Progenitor cell of endocrine pancreas (in vitro differentiated cells): ENCODE data around the gene CXorf38. TPM values are rescaled to one million over a fixed set of nuclear protein-coding genes. Genes with fewer than 3 reads are reported as not detected.
"Not testable (repeated sequence)": the region's sequence is repeated elsewhere in the genome, so short reads cannot be mapped to it uniquely, and the experiment has no call there.

Experiments
- DNase-seq: peaks from one replicate; pipeline ENCODE4 v3.0.0; 2021; ENCODE audit warnings: low spot score; ENCODE audit not compliant: unreplicated experiment
- H3K27ac Mint-ChIP-seq: 2 replicates; pipeline ENCODE4 v1.8.0; 2021; ENCODE audit warnings: mild to moderate bottlenecking, moderate library complexity, mixed read lengths
- H3K27me3 Mint-ChIP-seq: 2 replicates; pipeline ENCODE4 v1.8.0; 2021; ENCODE audit warnings: mixed read lengths
- H3K36me3 Mint-ChIP-seq: 2 replicates; pipeline ENCODE4 v1.8.0; 2022; ENCODE audit warnings: mixed read lengths; ENCODE audit not compliant: insufficient read depth
- H3K4me1 Mint-ChIP-seq: 2 replicates; pipeline ENCODE4 v1.8.0; 2021; ENCODE audit warnings: low read depth, mixed read lengths
- H3K4me3 Mint-ChIP-seq: 2 replicates; pipeline ENCODE4 v1.8.0; 2021; ENCODE audit warnings: low read depth, mild to moderate bottlenecking, moderate library complexity, mixed read lengths
- H3K9me3 Mint-ChIP-seq: 2 replicates; pipeline ENCODE4 v1.8.0; 2021; ENCODE audit warnings: low read depth, mixed read lengths
- total RNA-seq: library from RNA; stranded (reverse); gene quantifications from 2 replicates; pipeline ENCODE4 v1.2.1, GENCODE V29; 2021
- TF ChIP-seq, protein P1 (sequence below): fragments of 200-600 bp; sonication (generic); IDR thresholded peaks from one replicate; pipeline ENCODE4 v1.5.0; 2021; ENCODE audit warnings: antibody characterized with exemption, mild to moderate bottlenecking; ENCODE audit not compliant: unreplicated experiment

CXorf38 gene
- total RNA-seq, 1 donor from 2014 or later, result 7.9 TPM

DNA sequence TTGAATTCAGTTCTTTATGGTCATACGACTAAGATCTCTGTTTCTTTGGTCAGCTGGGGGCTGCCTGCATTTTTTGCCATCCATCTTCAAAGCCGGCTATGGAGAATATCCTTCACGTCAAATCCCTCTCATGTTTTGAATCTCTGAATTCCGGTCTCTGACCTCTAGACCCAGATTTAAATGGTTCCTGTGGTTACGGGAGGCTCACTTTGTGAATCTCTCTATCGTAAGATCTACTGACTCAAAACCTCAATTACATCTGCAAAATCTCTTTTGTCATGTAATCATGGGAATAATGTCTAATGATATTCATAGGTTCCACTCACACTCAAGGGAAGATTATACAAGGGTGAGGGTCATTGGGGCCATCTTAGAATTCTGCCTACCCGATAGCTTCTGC, 29.8 kb downstream of the CXorf38 start:
- no peak overlapping the region for H3K4me3 Mint-ChIP-seq

DNA sequence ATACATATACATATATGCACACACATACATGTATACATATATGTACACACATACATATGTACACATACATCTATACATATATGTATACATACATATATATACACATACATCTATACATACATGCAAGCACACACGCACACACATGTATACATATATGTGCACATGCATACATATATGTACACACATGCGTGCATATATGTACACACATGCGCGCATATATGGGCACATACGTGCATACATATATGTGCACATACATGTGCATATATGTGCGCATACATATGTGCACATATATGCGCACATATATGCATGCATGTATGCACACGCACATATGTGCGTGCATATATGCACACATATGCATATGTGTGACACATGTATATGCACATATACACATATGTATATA, 31.4 kb downstream of the CXorf38 start:
- TF ChIP-seq, protein P1, sequence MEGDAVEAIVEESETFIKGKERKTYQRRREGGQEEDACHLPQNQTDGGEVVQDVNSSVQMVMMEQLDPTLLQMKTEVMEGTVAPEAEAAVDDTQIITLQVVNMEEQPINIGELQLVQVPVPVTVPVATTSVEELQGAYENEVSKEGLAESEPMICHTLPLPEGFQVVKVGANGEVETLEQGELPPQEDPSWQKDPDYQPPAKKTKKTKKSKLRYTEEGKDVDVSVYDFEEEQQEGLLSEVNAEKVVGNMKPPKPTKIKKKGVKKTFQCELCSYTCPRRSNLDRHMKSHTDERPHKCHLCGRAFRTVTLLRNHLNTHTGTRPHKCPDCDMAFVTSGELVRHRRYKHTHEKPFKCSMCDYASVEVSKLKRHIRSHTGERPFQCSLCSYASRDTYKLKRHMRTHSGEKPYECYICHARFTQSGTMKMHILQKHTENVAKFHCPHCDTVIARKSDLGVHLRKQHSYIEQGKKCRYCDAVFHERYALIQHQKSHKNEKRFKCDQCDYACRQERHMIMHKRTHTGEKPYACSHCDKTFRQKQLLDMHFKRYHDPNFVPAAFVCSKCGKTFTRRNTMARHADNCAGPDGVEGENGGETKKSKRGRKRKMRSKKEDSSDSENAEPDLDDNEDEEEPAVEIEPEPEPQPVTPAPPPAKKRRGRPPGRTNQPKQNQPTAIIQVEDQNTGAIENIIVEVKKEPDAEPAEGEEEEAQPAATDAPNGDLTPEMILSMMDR, result no peak
- no peak overlapping the region for H3K4me3 Mint-ChIP-seq
- no peak overlapping the region for H3K27ac Mint-ChIP-seq
- H3K27me3 Mint-ChIP-seq, result no peaks in the 10 kb centered on the region
- H3K36me3 Mint-ChIP-seq, result no peaks in the 10 kb centered on the region
- no peaks in the 10 kb centered on the region for H3K4me1 Mint-ChIP-seq
- H3K9me3 Mint-ChIP-seq, result peaks cover 8% of the 10 kb centered on the region
- DNase-seq, result no peak

More for the DNA sequence above, 29.8 kb downstream of the CXorf38 start:
- TF ChIP-seq, protein P1, result no peak
- H3K27ac Mint-ChIP-seq, result no peak overlapping the region
- H3K27me3 Mint-ChIP-seq, result no peaks in the 10 kb centered on the region
- H3K36me3 Mint-ChIP-seq, result no peaks in the 10 kb centered on the region
- H3K9me3 Mint-ChIP-seq, result peaks cover 11% of the 10 kb centered on the region
- no peaks in the 10 kb centered on the region for H3K4me1 Mint-ChIP-seq
- DNase-seq, result no peak

DNA sequence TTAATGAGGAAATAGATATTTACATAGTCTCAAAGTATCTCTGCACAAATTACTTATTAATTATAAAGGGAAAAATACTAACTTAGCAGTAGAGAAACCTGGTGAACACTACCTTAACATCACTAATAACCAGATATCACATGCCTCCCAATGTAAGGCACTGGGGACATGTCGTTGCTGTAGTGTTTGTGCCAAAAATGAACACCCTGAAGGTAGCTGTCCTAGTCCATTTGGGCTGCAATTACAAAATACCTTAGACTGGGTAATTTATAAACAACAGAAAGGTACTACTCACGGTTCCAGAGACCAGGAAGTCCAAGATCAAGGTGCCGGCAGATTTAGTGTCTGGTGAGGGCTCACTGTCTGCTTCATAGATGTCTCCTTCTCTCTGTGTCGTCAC, 34.9 kb downstream of the CXorf38 start:
- Mint-ChIP-seq H3K9me3 (peaks cover 6% of the 10 kb centered on the region), H3K4me1 (no peaks in the 10 kb centered on the region), H3K27me3 (no peaks in the 10 kb centered on the region), H3K36me3 (no peaks in the 10 kb centered on the region), H3K4me3 (no peak overlapping the region), H3K27ac (no peak overlapping the region)
- TF ChIP-seq, protein P1, result no peak
- no peak for DNase-seq

DNA sequence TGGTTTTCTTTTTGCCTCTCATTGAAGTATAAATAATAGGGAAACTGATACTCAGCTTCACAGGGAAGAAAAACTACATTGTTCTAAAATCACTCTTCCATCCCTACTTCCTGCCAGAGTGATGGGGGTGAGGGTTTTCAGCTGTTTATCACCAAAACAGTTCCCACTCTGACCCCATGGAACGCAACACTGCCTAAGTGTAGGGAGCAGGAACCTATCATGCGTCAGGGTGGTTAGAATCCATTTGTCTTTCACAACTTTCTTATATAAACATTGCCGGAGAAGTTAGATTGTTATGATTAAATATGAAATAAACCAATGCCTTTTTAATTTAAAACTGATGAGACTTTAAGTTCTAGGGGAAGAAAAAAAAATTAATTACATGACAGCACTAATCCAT, 40.0 kb downstream of the CXorf38 start:
- Mint-ChIP-seq H3K9me3 (peaks cover 3% of the 10 kb centered on the region), H3K36me3 (no peaks in the 10 kb centered on the region), H3K4me1 (no peaks in the 10 kb centered on the region), H3K27me3 (no peaks in the 10 kb centered on the region), H3K27ac (no peak overlapping the region), H3K4me3 (no peak overlapping the region)
- TF ChIP-seq, protein P1, result no peak
- no peak for DNase-seq

DNA sequence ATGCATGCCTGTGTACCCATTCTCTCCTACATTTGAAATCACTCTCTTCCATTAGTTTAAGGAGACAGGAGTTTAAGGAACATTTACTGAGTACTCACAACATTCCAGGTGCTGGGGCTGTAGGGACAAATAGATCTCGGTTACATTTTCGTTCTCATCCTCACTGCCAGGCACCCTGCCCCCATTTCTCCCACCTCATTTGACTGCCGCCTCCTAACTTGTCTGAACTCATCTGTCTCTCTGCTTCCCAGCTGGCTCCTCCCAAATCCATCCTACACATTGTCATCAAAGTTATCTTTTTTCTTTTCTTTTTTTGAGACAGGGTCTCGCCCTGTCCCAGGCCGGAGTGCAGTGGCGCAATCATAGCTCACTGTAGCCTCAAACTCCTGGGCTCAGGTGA, 43.9 kb downstream of the CXorf38 start:
- Mint-ChIP-seq H3K36me3 (peaks cover 14% of the 10 kb centered on the region), H3K9me3 (peaks cover 4% of the 10 kb centered on the region), H3K27me3 (no peaks in the 10 kb centered on the region), H3K4me3 (no peak overlapping the region), H3K27ac (no peak overlapping the region), H3K4me1 (no peaks in the 10 kb centered on the region)
- TF ChIP-seq, protein P1, result no peak
- no peak for DNase-seq

DNA sequence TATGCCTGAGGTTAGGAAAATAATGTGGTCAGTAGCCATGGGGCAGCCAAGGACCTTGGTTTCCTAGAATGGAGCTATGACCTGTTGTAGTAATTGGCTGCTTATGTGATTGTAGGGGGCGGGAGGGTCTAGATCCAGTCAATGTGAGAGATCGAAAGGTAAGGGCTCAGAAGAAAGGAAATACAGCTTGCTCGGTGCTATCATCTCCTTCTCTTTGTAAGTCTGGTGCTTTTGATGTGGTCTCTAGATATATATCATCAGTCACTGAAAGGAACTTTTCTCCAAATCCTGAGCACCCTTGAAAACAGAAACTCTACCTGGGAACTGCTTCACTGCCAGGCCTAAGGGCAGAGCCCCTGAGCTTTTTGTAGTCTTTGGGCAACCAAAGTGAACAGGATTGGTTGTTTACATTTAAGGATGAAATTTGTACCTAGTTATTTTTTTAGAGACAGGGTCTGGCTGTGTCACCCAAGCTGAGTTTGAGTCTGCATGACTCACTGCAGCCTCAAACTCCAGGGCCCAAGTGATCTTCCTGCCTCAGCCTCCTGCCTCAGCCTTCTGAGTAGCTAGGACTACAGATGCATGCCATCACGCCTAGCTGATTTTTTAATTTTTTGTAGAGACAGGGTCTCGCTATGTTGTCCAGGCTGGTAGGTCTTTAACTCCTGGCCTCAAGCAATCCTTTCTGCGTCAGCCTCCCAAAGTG, 57.6 kb downstream of the CXorf38 start:
- H3K4me1 Mint-ChIP-seq, DNase-seq, H3K4me3 Mint-ChIP-seq, H3K27ac Mint-ChIP-seq, H3K27me3 Mint-ChIP-seq: not testable (repeated sequence)
- H3K9me3 Mint-ChIP-seq, result peaks cover 10% of the 10 kb centered on the region
- peaks cover 11% of the 10 kb centered on the region for H3K36me3 Mint-ChIP-seq

DNA sequence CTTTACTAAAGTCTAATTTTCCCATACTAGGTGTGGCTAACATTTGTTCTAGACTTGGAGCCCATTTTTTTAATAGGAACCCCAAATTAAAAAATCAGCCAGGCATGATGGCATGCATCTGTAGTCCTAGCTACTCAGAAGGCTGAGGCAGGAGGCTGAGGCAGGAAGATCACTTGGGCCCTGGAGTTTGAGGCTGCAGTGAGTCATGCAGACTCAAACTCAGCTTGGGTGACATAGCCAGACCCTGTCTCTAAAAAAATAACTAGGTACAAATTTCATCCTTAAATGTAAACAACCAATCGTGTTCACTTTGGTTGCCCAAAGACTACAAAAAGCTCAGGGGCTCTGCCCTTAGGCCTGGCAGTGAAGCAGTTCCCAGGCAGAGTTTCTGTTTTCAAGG, 59.7 kb downstream of the CXorf38 start:
- H3K4me3 Mint-ChIP-seq, DNase-seq, H3K27me3 Mint-ChIP-seq, H3K36me3 Mint-ChIP-seq, H3K27ac Mint-ChIP-seq, H3K4me1 Mint-ChIP-seq: not testable (repeated sequence)
- peaks cover 13% of the 10 kb centered on the region for H3K9me3 Mint-ChIP-seq
